Esophagus mucosa (tissue), 1 donor: ENCODE data around the gene TLR4. TPM values are rescaled to one million over a fixed set of nuclear protein-coding genes. Genes with fewer than 3 reads are reported as not detected.

Experiments used
- ATAC-seq: fragments of 200-7000 bp; cut with Tn5 transposase; one replicate; pipeline ENCODE4 v1.9.1; 2020
- total RNA-seq: library from RNA; stranded (reverse); gene quantifications from one replicate; pipeline ENCODE4 v1.2.4, GENCODE V29; 2023
- donor health status: DM: yes; HTN: yes; CAD: no.

Gene TLR4
- total RNA-seq, 1 donor from 2014 or later = 1.0 TPM

DNA sequence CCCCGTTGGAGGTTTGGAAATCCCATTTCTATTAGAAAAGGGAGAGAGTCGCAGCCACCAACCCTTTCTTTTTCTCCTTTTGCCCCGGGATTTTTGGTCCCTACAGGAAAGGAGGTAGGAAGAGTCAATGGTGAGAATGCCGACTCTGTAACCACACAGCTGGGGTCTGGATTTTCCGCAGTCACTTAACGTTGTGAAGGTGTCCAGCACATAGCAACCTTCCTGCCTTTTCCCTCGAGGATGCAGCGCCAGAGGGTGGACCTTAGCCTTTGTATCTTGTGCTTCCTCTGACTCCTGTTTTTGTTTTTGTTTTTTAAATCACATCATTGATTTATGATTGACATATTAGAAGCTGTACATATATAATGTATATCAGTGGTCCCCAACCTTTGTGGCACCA, 41.4 kb downstream of the TLR4 start:
- ATAC-seq = no peak

DNA sequence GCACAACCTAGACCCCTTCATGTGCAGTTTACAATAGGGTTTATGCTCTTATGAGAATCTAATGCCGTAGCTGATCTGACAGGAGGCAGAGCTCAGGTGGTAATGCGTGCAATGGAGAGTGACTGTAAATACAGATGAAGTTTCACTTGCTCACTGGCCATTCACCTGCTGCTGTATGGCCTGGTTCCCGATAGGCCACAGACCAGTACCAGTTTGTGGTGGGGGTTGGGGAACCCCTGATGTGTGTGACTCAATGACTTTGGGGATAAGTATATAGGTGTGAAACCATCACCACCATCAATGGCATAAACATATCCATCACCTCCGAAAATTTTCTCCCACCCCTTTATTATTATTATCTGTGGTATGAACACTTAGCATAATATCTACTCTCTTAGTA, 42.1 kb downstream of the TLR4 start:
- ATAC-seq = no peak

DNA sequence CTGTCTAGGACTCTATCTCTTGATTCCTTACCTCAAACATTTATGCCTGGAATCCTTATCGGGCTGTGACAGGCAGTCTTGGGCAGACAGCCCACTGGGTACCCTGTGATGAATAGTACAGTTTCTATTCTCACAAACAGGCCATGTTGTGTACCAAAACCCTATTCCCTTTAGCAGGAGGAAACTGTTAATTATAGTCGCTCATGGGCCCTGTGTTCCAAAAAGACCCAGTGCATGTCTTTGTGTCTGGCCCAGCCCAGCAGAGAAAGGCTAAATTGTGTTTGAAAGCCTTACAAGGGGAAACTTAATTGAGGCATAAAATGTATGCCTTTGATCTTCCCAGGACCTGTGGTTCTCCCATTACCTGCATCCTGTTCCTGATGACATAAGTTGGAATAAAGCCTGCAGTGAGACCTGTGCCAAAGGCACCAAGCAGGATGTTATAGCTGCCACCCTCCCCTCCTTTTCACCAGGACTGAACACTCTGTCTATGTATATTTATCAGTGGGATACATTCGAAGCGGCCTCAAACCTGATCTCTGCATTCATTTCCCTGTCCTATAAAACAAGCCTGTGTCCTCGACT, 43.3 kb downstream of the TLR4 start:
- no peak for ATAC-seq

DNA sequence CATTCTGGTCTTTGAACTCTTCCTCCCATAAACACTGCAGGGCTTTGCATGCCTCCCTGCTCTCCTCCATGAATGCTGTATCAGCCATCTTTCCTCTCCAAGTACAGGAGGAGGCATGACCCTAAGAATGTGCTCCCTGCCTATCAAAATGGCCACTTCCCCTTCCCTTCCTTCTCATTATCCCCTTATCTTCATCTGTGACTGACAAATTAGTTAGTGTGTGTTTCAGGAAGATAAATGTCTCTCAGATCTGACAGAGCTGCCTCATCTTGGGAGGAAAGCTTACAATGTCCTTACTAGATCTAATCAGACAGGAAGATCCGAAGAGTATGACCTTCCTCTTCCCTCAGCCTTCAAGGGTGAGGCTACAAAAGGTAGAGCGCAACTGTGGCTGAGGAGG, 46.2 kb downstream of the TLR4 start:
- no peak for ATAC-seq

DNA sequence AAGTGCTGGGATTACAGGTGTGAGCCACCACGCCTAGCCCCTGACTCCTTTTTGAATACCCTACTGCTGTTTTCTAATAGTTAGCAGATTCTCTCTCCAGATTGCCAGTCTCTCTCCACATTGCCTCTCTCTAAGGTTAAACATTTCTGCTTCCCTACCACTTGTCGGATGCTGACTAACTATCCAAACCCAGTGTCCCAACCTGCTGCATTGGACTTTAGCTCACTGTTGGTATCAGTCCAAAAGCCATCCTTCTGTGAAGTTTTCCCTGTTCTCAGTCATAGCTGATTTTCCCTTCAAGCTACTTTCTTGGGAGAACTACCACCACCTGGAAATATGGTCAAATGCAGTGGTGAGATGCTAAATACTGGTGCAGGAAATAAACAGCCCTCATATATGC, 48.7 kb downstream of the TLR4 start:
- no peak for ATAC-seq

DNA sequence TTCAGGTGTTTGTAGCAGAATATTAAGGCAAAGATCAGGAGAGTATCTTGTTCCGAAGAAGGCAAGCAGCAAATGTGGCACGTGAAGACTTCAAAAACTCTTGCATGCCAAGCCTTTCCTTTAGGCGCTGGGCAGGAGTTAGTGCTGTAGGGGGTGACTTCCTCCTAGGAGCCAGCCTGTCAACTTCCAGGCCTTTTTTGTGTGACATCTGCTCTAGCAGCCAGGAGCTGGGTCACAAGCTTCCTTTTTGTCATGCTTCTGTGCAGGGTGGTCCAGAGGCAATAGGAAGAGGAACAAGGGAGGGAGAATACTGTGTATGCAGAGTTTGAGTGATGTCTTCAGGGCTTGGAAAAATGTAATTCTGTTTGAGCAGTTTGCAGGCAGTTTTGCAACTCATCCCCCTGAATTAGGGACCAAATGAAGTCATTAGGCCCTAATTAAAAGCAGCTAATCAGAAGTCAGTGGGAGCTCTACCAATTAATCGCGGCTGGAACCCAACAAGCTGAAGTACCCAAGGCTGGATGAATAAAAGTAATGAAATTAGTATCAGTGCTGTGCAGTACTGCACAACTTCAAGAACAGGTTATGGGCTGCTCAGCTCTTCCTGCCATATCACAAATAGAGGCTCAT, 53.5 kb downstream of the TLR4 start:
- no peak for ATAC-seq

DNA sequence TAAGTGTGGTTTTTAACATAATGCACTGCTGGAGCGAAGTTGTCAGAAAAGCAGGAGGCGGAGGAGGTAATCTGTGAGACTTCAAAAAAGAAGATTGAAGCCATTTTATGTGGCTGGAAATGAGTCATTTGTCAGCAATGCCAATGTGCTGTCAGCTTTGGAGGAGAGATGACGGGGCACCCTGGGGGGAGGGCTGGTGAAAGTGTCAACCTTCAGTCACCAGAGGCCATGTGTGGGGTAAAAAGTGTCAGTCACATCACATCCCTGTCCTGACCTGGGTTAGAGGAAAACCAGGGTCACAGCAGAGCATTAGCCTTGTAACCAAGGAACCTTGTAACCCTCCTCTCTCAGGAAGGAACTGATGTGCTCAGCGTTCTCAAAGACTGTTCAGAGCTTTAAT, 59.1 kb downstream of the TLR4 start:
- ATAC-seq = no peak

DNA sequence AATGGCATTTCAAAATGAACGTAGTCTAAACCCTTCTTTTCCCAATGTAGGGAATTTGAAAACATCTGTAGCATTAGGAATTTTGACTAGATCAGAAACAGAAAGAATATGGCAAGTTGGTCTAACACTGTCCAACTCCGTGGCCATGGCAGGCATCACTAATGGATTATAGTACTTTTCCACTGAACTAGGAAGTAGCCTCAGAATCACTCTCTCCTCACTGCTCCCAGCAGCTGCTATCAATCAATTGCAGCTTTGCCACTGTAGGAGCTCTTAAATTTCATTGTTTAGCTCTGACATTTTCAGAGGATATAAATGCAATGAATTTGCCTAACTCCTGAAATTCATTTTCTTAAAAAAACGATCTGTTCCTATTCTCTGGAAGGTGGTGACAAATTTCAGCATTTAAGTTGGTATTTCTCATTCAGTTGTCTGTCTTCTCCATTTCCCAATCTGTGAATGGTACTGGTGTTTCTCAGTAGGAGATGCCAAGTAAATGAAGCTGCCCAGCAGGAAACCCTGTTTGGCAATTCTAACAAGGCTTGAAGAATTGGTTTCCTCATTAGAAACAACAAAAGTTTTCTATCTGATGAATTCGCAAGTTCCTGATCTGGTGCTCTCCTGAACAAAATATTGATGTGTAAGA, 64.7 kb downstream of the TLR4 start:
- ATAC-seq = no peak

DNA sequence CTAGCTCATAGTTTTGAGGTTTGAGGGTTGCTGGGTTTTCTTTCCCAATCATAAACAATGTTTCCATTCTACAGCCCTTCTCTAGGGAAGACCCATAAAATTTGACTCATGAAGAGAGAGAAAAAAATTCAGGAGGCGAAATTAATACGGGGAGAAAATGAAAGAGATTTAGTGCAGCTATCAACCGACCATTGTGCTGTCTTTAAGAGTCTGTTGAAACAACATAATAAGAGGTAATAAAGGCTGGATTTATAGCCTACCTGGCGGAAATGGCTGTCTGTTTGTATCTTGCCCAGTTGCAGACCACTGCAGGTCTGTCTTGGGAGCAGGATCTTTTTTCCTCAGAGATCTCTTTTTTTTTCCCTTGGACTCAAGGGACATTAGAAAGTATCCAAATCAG, 66.9 kb downstream of the TLR4 start:
- no peak for ATAC-seq

DNA sequence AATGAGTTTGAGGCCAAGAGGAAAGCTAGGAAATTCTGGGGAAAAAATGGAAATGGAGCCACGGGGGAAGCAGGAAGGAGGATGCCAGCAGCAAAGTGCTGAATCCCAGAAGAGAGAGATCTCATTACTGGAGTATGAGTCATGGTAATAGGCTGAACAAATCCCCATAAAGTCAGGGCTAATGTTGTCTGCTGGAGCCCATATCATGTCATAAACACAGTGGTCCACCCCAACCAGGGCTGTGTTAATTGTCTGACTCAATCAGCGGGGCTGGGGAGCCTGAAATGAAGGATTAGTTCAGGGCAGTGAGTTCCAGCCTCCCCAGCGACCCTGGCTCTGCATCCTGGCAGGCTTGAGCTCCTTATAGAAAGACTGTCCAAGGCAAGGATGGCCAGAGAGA, 68.8 kb downstream of the TLR4 start:
- ATAC-seq = no peak
